Stimulated activated CD8-positive, alpha-beta memory T cell treated with anti-CD3 and anti-CD28 coated beads, Interleukin-2, amount 100 ng/mL, for 1 hour (primary cell): ENCODE results near the gene OSBPL6.
A peak's percentile ranks its signal among the peaks of the same experiment; 100 is the strongest.

ENCODE experiments used
- DNase-seq, 2 donors: peaks; one replicate each; pipeline ENCODE4 v3.0.0-alpha.2; 2020; ENCODE audit warnings: low read depth in 2 of 2

The OSBPL6 gene

DNA sequence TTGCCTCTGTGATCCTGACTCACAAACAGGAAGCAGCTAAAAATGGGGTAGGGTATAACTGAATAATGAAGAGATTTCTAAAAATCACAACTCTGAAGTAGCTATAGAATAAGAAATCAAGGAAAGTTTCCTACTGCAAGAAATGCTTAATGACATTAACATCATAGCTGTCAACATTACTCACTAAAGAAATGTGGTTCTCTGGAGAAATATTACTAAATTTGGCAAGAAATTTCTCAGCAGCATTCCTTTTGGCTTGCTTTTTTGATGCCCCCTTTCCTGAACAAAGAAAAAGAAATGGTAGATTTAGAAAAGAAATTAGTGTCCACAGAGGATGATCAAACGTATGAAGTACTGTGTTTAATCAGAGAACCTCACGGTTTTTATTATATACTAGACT is 247.1 kb downstream of the OSBPL6 start:
- DNase-seq, result no peak

DNA sequence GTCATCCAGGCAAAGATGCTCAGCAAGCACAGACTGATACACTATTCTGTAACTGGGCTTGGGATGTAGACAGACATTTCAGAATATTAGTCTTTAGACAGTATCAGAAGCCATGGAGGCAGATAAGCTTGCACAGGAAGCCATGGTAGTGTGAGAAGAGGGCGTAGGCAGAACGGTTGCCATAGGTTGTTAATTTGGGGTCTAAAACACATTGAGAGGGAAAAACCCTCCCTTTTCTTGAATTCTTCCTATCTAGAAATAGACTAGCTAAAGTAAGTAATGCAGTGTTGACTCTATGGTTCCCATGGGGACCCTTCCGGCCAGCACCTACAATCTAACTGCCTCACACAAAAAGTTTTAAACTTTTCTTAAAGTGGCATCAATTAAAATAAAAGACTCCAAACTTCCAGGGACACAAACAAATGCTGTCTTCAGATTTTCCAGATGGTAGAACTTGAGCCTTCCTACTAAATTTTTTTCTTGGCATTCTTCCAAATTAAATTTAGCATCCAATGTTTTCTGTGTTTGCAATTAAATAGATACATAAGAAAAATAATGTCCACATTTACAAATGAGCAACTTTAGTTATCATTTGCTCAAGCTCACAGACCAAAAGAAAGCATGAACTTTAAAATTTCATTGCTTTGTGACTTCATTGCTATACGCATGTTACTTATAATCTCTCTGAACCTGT is 254.8 kb downstream of the OSBPL6 start:
- no peak for DNase-seq

DNA sequence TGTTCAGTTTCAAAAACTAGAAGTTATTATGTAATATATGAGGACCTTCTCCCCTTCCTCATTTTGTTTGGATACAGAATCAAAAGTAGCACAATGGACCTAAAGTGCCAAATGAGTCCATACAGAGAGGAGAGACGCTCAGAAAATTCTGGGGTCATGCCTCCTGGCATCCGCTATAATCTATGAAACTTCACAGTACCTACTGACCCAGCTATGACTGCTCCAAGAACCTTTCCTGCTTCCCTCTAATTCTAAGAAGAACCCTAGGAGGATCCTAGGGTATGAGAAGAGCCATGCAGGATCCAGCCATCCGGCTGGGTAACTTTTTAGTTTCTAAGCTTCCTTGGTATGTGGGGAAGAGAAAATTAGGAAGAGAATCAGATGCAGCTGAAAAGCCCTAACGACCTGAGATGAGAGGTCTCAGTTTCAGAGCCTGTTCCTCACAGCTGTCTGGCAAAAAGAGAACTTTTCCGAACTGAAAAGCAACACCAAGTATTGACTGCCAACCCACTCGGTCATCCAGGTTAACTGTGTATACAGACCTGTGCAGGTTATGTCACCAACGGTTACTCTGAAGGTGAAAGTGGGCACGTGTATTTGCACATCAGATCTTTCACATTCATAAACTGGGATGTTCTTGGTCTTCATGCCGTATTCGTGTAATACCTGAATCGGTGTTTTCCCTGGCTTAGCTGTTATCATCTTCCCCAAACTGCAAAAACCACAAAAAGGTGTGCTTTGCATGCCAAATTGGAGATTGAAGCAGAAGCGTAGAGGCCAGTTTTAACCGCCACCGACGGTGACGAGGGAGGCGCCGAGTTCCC is 255.6 kb downstream of the OSBPL6 start:
- no peak for DNase-seq

DNA sequence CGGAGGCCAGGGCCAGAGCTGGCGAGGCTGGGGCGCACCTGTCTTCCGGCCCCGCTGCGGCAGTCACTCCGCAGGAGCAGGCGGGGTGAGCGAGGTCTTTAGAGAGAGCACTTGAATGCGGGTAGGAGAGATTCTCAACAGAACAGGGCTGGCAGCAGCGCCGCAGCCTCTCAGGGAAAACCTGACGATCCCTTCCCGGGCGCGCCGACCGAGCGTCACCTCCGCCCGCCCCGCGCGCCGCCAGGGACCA is 256.1 kb downstream of the OSBPL6 start:
- DNase-seq, result no peak

DNA sequence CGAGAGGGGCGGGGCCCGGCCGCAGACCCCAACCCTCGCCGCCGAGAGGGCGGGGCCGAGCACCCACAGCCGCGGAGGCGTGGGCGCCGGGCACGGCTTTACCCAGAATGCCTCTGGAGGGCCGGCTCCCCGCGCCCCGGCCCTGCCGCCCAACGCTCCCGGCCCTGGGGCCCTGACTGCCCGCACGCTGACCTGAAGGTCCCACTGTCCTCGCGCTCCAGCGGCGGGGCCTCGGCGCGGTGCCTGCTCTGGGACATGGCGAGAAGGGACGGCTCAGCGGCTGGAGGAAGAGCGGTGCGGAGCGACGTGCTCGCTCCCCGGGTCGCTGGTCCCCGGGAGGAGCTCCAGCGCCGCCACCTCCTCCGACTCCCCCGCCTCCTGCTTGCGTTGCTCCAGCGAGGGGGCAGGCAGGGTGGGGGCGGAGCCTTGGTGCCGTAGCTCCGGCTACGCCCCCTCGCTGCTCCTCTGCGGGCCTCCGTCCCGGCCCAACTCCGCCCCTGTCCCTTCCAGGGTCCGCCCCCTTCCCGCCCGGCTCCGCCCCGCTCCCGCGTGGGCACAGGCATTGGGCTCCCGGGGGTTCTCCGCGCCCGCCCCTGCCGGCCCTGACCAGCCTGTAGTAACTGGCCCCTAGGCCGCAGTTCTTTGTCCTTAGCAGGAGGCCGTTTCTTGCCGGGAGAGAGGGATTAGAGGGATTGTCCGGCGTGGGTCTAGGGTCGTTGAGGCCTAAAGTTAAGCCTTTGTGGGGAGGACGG is 256.6 kb downstream of the OSBPL6 start, which contains the start of the genes PJVK and PRKRA:
Gene PJVK (plus strand): TSS at position 605 of the 752 bp plus-strand sequence. CDS start 2,032 bp downstream, outside the sequence.
Gene PRKRA (minus strand): TSS at position 402 of the 752 bp plus-strand sequence. CDS start 145 bp downstream, at position 257.
- peak; percentile 83 to 94 for DNase-seq

DNA sequence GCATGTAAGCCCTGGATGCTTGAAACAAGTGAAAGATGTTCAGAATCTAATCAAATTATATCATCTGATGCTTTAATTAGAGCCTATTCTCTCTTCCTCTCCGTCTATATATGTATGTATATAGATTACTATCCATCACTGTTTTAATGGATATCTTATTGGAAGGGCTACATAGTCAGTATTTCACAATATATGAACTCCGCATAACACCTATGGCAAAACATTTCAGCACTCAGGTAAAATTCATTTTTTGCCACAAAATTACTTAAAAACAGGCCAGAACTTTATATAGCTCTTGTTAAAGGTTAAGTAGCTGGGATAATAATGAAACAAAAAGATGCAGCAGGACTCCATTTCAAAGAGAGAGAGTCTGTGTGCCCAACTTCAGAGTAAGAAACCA is 258.0 kb downstream of the OSBPL6 start:
- DNase-seq, result no peak
